RWPE2 (cell line): ENCODE data around the gene RNF130.

Experiments used
- ATAC-seq: fragments of 200-7000 bp; cut with Tn5 transposase; 3 replicates; pipeline ENCODE4 v1.9.1; 2021; ENCODE audit warnings: low read depth
- DNase-seq: peaks from one replicate; pipeline ENCODE4 v3.0.0-alpha.2; 2020; ENCODE audit warnings: low spot score
- H3K27ac ChIP-seq: fragments of 450-650 bp; 2 replicates; pipeline ENCODE4 v1.5.1; 2017; ENCODE audit warnings: mild to moderate bottlenecking; ENCODE audit not compliant: poor library complexity, severe bottlenecking
- H3K27me3 ChIP-seq: fragments of 250-450 bp; sonication (Bioruptor Pico); 2 replicates; pipeline ENCODE4 v1.5.1; 2021; ENCODE audit warnings: mild to moderate bottlenecking, moderate library complexity; ENCODE audit not compliant: insufficient read depth, poor library complexity, severe bottlenecking
- H3K36me3 ChIP-seq: fragments of 250-450 bp; sonication (Bioruptor Pico); 2 replicates; pipeline ENCODE4 v1.5.1; 2020; ENCODE audit warnings: low read depth, mild to moderate bottlenecking, moderate library complexity
- H3K4me1 ChIP-seq: fragments of 250-450 bp; sonication (Bioruptor Pico); 2 replicates; pipeline ENCODE4 v1.5.1; 2021; ENCODE audit warnings: mild to moderate bottlenecking, moderate library complexity; ENCODE audit not compliant: insufficient read depth, poor library complexity, severe bottlenecking
- H3K4me3 ChIP-seq: fragments of 250-450 bp; sonication (Bioruptor Pico); 2 replicates; pipeline ENCODE4 v1.5.1; 2021; ENCODE audit warnings: mild to moderate bottlenecking, moderate library complexity; ENCODE audit not compliant: severe bottlenecking
- H3K9me3 ChIP-seq: fragments of 250-450 bp; sonication (Bioruptor Pico); 2 replicates; pipeline ENCODE4 v1.5.1; 2021; ENCODE audit warnings: mild to moderate bottlenecking, moderate library complexity; ENCODE audit not compliant: severe bottlenecking
- TF ChIP-seq, protein P1 (sequence below): fragments of 450-650 bp; IDR thresholded peaks from one replicate; pipeline ENCODE4 v1.5.1; 2017; ENCODE audit warnings: mild to moderate bottlenecking, moderate library complexity; ENCODE audit not compliant: poor library complexity, severe bottlenecking

Gene RNF130

DNA sequence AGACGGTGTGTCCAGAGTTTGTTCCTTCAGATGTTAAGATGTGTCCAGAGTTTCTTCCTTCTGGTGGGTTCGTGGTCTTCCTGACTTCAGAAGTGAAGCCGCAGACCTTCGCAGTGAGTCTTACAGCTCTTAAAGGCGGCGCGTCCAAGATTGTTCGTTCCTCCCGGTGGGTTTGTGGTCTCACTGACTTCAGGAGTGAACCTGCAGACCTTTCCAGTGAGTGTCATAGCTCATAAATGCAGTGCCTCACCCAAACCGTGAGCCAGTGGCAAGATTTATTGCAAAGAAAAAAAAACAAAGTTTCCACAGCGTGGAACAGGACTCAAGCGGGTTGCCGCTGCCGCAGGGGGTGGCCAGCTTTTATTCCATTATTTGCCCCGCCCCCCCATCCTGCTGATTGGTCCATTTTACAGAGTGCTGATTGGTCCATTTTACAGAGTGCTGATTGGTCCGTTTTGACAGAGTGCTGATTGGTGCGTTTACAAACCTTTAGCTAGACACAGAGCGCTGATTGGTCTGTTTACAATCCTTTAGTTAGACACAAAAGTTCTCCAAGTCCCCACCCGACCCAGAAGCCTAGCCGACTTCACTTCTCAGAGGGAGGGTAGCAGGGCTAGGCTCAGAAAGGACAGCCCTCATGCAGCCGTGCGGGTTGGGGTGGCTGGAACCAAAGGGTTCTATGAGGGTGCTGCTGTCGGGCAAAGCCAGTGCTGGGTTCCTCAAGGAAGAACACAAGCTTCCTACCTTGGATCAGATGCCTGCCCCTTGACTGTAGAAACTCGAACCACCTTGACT lies 9.1 kb upstream of the RNF130 start:
- H3K27me3 ChIP-seq = no peaks in the 10 kb centered on the region
- no peaks in the 10 kb centered on the region for H3K4me1 ChIP-seq
- H3K9me3 ChIP-seq = no peaks in the 10 kb centered on the region
- DNase-seq (no peak), ATAC-seq (no peak)
- H3K27ac ChIP-seq = no peak overlapping the region
- TF ChIP-seq, protein P1, sequence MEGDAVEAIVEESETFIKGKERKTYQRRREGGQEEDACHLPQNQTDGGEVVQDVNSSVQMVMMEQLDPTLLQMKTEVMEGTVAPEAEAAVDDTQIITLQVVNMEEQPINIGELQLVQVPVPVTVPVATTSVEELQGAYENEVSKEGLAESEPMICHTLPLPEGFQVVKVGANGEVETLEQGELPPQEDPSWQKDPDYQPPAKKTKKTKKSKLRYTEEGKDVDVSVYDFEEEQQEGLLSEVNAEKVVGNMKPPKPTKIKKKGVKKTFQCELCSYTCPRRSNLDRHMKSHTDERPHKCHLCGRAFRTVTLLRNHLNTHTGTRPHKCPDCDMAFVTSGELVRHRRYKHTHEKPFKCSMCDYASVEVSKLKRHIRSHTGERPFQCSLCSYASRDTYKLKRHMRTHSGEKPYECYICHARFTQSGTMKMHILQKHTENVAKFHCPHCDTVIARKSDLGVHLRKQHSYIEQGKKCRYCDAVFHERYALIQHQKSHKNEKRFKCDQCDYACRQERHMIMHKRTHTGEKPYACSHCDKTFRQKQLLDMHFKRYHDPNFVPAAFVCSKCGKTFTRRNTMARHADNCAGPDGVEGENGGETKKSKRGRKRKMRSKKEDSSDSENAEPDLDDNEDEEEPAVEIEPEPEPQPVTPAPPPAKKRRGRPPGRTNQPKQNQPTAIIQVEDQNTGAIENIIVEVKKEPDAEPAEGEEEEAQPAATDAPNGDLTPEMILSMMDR = no peak
- H3K36me3 ChIP-seq = no peaks in the 10 kb centered on the region
- H3K4me3 ChIP-seq = no peak overlapping the region

- ATAC-seq (no peak), DNase-seq (no peak)
- no peaks in the 10 kb centered on the region for H3K27me3 ChIP-seq
- TF ChIP-seq, protein P1 = no peak
- H3K36me3 ChIP-seq = no peaks in the 10 kb centered on the region
- H3K4me3 ChIP-seq = no peak overlapping the region
- H3K4me1 ChIP-seq = no peaks in the 10 kb centered on the region
- H3K9me3 ChIP-seq = no peaks in the 10 kb centered on the region
- no peak overlapping the region for H3K27ac ChIP-seq
Observed at GRCh38 chr5:180079702-180080466, 8.3 kb upstream of the RNF130 start.

DNA sequence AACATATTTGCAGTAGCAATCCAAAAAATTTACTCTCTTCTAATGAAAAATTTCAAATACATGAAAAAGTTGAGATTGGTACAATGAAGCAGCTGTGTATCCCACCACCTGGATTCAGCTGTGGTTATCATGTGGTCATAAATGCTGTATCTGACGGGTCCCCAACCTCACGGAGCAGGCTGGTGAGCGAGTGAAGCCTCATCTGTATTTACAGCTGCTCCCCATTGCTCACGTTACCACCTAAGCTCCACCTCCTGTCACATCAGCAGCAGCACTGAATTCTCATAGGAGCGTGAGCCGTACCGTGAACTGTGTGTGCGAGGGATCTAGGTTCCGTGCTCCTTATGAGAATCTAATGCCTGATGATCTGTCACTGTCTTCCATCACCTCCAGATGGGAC lies 6.8 kb upstream of the RNF130 start:
- no peaks in the 10 kb centered on the region for H3K4me1 ChIP-seq
- H3K27ac ChIP-seq = no peak overlapping the region
- DNase-seq (no peak), ATAC-seq (no peak)
- H3K4me3 ChIP-seq = no peak overlapping the region
- H3K9me3 ChIP-seq = no peaks in the 10 kb centered on the region
- H3K27me3 ChIP-seq = no peaks in the 10 kb centered on the region
- TF ChIP-seq, protein P1 = no peak
- H3K36me3 ChIP-seq = no peaks in the 10 kb centered on the region

DNA sequence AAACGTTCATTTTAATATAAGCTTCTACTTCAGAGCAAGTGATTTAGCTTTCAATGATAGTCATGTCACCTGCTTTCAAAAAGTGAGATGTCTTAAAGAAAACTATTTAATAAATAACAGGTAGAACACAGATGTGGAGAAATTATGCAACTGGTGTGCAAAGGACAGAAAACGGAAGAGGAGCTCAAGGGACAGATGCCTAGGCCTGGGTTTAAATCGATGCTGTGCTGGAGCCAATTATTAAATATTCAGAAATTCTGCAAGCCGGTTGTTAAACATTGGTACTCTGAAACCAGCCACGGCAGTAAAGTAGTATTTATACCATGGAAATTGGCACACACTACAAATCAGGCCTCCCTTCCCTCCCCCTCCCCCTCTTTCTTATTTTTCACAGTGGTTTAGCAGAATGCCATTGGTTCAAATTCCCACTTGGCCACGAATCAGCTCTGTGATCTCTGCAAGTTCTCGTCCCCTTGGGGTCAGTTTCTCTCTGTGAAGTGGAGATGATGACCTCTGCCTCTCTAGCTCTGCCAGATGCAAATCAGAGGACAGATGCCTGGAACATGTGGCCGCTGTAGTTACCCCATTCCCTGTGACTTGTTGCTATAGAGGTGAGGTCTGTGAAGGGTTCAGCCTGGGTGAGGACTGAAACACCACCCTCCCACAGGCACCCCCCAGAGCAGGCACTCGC lies 6.2 kb upstream of the RNF130 start:
- H3K27me3 ChIP-seq = no peaks in the 10 kb centered on the region

More for the DNA sequence above, 6.2 kb upstream of the RNF130 start:
- Histone ChIP-seq H3K4me1 (no peaks in the 10 kb centered on the region), H3K27ac (no peak overlapping the region), H3K36me3 (no peaks in the 10 kb centered on the region), H3K4me3 (no peak overlapping the region), H3K9me3 (no peaks in the 10 kb centered on the region)
- TF ChIP-seq, protein P1 = no peak
- DNase-seq = no peak
- no peak for ATAC-seq
